HG02884 (cell line): ENCODE results near the gene MAN2B2.
"Not testable (repeated sequence)": the region's sequence is repeated elsewhere in the genome, so short reads cannot be mapped to it uniquely, and the experiment has no call there.

Source experiments
- ATAC-seq: cut with Tn5 transposase; IDR thresholded peaks from one replicate; pipeline ENCODE4 v1.9.1; 2021; ENCODE audit warnings: mild to moderate bottlenecking, moderate library complexity; ENCODE audit not compliant: unreplicated experiment

MAN2B2 gene

GRCh38 chr4:6640292-6641163 is 65.5 kb downstream of the MAN2B2 start, which contains the start of gene MRFAP1:
Gene MRFAP1 (plus strand): TSS chr4:6640685. CDS start chr4:6640863, 178 bp downstream.
- ATAC-seq: peak; percentile 72

GRCh38 chr4:6641164-6641970 is 66.4 kb downstream of the MAN2B2 start:
- ATAC-seq: peak; percentile 30

- ATAC-seq: no peak
Measured at GRCh38 chr4:6641971-6642320, 67.0 kb downstream of the MAN2B2 start.

- no peak for ATAC-seq
Measured at GRCh38 chr4:6643141-6643847, 68.3 kb downstream of the MAN2B2 start.

- ATAC-seq: no peak
Measured at GRCh38 chr4:6644792-6645530, 70.0 kb downstream of the MAN2B2 start.

GRCh38 chr4:6647169-6647568 is 72.2 kb downstream of the MAN2B2 start:
- ATAC-seq: no peak

- no peak for ATAC-seq
Measured at GRCh38 chr4:6647582-6648230, 72.7 kb downstream of the MAN2B2 start.

- ATAC-seq: no peak
Measured at GRCh38 chr4:6649216-6649615, 74.2 kb downstream of the MAN2B2 start.

GRCh38 chr4:6654211-6654610 is 79.2 kb downstream of the MAN2B2 start:
- ATAC-seq: not testable (repeated sequence)

GRCh38 chr4:6655291-6655690 is 80.3 kb downstream of the MAN2B2 start:
- not testable (repeated sequence) for ATAC-seq

GRCh38 chr4:6655924-6656323 is 80.9 kb downstream of the MAN2B2 start:
- no peak for ATAC-seq

- no peak for ATAC-seq
Measured at GRCh38 chr4:6657242-6658208, 82.5 kb downstream of the MAN2B2 start.

GRCh38 chr4:6658209-6658595 is 83.2 kb downstream of the MAN2B2 start:
- ATAC-seq: no peak

- no peak for ATAC-seq
Measured at GRCh38 chr4:6658597-6659075, 83.6 kb downstream of the MAN2B2 start.

GRCh38 chr4:6659897-6660296 is 84.9 kb downstream of the MAN2B2 start:
- no peak for ATAC-seq

- ATAC-seq: no peak
Measured at GRCh38 chr4:6660430-6660829, 85.4 kb downstream of the MAN2B2 start.

GRCh38 chr4:6662591-6662990 is 87.6 kb downstream of the MAN2B2 start:
- no peak for ATAC-seq

GRCh38 chr4:6663596-6664393 is 88.8 kb downstream of the MAN2B2 start:
- ATAC-seq: no peak
